ENCODE measurements around the gene XRCC3.

Gene XRCC3

DNA sequence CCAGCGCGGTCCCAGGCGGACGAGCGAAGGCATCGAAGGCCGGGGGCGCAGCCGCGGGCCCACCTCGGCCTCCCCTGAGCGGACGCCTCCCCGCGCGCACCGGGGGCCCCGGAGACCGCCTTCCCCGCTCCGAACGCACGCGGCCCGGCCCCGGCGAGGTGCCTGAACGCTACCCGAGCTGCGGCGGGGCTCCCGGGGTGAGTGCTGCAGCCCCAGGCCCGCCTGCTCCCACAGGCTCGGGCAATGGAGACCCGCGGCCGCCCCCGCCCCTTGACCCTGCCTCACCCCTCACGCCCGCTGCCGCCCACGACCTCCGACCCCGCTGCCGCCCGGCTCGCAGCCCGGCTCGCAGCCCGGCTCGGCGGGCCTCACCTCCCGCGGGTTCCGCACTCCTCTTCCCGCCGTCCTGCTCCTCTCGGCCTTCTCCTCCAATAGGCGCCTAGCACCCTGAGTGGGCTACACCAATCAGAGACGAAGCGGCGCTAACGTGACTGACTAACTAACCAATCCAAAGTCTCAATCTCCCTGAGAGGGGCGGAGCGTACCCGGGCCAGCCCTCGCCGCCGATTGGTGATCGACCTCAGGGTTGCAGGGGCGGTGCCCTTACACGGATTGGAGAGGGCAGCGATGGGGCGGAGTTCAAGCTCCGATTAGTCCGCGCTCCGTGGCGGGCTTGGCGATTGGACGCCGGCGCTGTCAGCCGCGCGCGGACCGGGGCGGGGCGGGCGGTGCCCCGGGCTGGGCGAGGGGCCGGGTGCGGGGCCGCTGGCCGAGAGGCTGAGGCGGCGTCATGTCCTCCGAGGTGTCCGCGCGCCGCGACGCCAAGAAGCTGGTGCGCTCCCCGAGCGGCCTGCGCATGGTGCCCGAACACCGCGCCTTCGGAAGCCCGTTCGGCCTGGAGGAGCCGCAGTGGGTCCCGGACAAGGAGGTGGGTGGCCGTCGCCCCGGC lies at the start of gene XRCC3, which contains the start of gene ZFYVE21:
TSS of gene XRCC3 (minus strand) at position 400 of the 949 bp plus-strand sequence. CDS start 4,364 bp downstream, outside the sequence.
TSS of gene ZFYVE21 (plus strand) at position 759 of the 949 bp plus-strand sequence. CDS start at position 791, 32 bp downstream.
- peak; percentile 100 for DNase-seq

DNA sequence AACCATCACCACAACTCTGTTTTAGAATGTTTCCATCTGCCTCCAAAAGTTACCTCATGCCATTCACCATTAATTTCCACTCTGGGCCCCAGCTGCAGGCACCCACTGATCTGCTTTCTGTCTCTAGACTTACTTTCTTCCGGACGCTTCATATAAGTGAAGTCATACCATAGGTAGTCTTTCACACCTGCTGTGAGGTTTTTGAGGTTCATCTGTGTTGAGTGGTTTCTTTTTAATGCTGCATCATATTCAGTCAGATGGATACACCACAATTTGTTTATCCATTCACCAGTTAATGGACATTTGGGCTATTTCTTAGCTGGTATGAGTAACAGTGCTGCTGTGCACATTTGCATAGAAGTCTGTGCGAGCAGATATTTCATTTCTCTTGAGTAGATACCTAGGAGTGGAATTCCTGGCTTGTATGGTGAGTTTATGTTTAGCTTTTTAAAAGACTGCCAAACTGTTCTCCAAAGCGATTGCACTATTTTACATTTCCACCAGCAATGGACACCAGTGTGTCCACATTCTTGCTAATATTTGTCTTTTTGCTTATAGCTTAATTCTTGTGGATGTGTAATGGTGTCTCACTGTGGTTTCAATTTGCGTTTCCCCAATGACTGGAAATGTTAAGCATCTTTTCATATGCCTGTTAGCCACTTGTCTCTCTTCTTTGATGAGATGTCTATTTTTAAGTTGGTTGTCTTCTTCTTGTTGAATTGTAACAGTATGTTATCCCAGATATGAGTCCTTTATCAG lies 48.7 kb upstream of the XRCC3 start:
- DNase-seq, result no peak

DNA sequence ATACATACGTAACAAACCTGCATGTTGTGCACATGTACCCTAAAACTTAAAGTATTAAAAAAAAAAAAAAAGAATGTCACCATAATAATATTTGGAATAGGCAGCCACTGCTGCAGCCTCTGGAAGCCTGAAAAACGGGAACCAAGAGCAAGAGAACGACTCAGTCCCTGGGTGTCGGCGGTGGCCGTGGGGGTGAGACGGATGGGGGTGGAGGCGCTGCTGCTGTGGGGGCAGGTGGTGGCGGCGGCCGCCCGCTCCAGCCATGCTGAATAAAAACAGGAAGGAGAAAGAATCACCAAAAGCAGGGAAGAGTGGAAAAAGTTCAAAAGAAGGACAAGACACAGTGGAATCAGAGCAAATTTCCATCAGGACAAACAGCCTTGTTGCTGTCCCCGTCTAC lies 47.3 kb upstream of the XRCC3 start:
- no peak for DNase-seq

DNA sequence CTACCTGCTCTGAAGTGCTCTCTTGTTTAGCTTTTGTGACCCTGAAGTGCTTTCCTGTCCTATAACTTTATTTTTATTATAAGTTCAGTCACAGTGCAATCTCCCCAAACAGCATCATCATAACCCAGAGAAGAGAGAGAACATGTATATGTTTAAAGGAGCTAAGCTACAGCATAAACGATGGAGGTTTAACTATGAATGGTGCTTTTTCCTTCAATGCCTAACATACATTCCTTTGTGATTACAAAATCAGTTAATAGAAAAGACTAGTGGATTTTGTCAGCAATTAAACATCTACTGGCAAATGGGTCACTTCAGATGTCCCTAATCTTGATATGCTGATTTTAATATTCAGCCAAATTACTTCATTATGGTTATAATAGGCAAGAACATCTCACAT lies 46.8 kb upstream of the XRCC3 start:
- DNase-seq, result no peak

DNA sequence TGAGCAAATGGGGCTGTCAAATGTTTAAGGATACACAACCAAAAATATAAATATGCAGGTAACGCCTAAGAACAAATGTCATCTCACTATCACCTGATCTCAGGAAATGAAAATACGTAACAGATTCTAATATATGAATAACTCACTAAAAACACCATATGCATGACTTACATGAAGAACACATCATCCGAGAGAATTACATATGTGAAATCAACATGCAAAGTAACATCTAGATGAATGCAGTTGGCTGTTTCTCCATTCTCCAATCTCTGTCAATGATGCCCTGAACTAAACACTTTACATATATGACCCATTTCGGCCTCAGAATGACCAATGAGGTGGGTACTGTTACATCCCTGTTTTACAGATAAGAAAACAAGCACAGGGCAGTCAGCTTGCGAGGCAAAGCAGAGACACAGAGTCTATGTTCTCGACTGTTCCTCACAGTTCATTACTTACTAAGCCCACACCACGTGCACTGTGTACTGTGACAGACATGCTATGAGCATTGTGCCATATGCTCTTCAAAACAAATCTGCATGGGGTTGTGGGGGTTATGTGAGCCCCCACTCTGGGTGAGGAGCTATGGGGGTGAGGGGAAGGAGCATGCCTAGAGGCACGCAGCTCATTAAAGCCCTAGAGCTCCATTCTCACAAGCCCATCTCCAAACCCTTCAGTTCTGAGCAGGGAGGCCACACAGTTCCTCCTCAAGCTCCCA lies 43.0 kb upstream of the XRCC3 start:
- DNase-seq, result no peak

DNA sequence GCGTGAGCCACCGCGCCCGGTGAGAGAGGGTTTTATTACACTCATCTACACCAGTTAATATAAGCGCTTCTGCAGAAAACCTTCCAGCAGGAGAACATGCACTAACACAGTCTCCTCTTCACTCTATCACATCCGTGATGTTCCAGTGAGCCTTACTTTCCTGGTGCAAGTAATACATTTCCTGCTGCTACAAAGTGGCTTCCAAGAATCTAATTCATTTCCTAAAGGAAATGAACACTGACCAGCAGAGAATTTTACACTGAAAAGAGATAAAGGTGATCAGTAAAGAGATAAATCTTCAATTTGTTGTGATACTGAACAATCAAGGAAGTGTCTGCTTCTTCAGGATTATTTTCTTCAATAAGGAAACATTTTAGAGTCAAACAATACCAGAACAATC lies 39.8 kb upstream of the XRCC3 start:
- DNase-seq, result no peak

DNA sequence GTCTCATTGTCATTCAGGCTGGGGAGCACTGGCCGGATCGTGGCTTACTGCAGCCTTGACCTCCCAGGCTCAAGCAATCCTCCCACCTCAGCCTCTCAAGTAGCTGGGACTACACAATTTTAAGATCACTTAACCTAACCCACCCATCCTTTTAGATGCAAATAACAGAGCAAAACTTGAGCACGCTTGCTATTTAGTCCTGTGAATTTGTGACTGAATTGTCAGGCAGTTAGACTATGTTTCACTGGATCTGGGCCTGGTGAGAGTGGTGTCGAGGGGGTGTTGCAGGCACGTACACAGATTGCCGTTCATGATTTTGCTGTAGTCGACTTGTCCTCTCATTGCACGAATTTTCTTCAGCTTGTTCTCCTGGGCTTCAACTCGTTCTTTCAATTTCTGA lies 38.5 kb upstream of the XRCC3 start:
- DNase-seq, result no peak

DNA sequence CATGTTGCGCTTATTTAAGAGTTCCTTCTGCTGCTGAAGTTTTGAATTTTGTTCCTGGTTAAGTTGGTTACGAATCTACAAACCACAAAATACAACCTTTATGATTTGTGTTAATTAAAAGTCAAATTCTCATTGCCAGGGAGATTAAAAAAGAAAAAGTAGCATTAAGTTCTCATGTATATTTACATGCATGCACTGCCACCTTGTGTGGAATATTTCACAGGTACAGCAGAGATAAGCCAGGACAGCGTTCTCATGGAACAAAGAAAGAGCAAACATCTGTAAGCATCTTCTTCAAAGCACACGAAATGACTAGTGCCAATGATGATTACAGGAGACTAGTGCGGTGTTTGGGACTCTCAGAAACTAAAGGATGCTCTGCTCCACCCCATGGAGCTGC lies 34.6 kb upstream of the XRCC3 start:
- DNase-seq, result no peak

DNA sequence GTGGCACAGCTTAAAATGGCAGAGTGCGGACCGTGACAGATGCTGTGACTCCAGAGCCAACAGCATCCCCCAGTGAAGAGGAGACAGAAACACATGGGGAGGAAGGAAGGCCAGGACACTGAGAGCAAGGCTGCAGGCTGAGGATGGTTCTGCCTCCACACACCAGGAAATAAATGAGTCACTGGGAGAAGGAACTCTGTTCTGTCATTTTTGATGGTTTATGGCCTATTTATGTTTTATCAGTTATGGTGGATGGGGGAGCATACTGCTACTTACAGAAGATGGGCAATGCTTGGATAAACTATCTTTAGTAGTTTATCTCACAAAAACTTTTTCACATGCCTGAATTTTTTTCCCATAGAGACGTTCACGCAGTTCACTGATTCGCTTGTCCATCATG lies 34.2 kb upstream of the XRCC3 start:
- no peak for DNase-seq

DNA sequence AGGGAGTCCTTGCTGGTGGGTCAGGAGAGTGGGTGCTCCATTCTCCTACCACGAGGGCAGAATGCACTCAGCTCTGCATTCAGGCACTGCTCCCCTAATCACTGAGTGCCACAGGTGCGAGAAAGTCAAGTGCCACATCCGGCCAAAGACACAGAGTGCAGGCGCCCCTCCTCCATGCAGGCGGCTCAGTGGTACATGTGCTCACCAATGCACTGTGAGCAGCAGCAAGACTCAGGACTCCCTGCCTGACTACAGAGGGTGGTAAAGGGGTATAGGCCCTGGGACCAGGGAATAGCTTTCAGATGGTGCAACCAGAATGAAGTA lies 33.2 kb upstream of the XRCC3 start:
- DNase-seq, result no peak

DNA sequence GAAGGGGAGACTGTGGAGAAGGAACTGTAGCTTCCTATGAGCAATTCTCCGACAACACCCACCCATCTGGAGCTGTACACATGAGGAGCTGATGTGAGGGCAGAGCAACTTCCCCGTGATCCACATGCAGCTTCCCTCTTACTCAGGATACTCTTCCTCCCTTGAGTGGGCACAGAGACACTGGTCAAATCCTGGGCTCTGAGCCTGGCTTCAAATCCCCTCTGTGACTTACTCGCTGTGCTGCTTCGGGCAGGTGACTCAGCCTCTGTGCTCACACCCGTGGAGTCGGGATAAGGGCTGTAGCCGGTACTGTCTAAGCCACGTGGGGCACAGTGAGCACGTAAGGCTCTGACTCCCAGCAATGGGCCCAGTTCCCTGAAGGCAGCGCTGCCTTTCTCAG lies 31.4 kb upstream of the XRCC3 start:
- DNase-seq, result no peak

DNA sequence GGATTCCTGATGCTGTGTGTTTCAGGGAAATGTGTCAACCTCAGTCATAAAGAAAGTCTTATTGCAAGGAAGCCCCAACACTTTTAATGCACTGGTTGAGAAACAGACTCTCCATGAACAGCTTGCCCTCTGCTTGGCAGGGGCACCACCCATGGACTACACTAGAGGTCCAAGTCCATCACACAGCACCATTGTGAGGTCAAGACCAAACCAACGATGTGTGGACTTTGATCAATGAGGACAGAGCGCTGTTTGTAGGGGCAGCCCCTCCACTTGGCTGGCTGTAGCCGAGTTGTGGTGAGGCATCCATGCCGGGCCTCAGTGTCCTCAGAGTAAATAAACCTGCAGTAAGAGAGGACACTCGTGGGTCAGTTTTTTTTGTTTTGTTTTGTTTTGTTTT lies 30.2 kb upstream of the XRCC3 start:
- DNase-seq, result no peak

DNA sequence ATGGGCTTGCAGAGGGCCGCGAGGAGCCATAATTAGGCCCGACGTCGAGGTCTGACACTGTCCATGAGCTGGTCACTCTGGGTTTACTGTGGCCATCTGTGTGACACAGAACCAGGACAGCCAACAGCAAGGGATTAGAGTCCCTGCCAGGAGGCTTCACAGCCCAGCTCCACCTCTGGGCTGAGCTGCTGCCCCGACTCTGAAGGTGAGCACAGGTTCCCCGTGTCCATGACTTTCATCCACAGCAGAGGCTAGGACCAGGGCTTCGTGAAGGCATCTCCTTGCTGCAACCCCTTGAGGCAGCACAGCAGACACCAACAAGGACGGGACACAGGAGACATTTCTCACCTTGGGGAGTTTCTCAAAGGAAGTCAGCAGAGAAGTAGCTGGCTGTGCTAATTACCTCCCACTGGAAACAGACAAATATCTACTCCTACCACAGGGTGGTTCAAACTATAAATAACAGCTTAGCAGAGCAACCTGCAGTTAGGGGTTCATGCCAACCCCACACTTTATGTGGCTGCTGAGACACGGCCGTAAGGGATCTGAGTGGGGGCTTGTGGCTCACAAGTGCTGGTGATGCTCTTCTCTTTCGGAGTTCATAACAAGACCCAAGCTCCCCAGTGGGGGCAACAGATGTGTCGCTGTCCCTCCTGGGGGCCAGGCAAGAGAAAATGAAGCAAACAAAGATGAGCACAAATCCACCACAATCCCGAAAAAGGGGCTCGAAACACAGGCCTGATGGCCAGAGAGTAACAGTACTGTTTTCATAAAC lies 29.6 kb upstream of the XRCC3 start:
- DNase-seq, result no peak

DNA sequence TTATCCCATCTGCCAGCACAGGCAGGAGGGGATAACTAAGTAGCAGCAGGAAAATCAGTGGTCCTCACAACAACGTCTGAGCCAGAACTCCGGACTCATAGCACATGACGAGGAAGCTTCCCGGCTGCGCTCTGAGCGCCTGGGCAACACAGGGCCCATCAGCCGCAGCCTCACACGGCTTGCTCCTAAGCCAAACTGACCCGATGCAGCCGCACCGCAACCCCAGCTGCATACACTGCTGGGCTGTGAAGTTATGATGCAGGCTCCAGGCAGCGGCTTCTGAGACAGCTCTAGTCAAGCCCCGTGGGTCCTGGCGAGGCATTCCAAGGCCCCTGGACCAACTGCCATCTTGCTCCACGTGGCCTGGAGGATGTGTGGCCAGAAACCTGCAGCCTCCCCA lies 28.4 kb upstream of the XRCC3 start:
- DNase-seq, result no peak

DNA sequence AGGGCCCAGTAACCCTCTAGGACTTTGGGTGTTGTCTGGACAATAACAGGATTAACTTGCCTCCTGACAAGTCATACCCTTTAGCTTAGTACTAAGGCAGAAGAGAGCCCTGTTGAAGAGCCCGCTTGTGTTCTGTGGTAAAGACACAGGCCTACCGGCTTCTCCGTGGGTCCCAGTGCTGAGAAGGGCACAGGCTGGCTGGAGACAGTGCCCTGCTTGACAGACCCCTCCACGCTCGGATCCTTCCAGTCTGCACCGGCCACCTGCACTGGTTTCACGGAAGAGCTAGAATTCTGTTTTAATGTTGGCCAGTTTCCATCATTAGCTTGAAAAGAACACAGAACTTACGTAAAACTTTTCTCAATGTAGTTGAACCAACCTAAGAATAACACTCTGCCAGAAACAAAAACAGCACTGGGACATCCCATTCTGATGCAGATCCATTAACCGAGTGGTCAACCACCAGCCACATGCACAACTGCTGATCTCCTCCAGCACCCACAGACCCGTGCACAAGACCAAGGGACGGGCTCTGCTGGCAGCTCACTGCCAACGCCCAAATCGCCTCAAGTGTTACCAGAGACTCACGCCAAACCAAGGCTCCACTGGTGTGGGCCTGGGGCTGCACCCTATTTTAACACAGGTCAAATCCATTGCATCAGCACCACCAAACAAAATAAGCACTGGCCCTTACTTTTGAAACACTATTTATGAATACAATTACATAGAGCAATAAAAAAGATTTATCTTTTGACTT lies 27.4 kb upstream of the XRCC3 start:
- DNase-seq, result no peak

DNA sequence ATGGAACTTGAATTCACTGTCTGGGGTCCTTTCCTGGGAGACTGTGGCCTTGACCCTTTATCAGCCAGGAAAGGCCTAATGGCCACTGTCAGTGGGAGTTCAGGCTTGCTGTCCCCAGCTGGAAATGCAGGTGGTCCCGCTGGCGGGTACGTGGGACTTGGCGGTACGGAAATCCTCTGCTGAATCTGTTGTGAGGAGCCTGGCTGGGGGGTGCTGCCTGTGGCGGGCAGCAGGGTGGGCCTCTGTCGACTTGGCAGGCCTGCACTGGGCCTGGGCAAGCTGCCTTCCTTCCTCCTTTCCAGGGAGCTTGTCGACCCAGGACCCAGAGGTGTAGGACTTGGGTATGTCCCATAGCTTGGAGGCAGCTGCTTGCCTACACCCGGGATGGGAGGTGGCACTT lies 26.6 kb upstream of the XRCC3 start:
- DNase-seq, result no peak

DNA sequence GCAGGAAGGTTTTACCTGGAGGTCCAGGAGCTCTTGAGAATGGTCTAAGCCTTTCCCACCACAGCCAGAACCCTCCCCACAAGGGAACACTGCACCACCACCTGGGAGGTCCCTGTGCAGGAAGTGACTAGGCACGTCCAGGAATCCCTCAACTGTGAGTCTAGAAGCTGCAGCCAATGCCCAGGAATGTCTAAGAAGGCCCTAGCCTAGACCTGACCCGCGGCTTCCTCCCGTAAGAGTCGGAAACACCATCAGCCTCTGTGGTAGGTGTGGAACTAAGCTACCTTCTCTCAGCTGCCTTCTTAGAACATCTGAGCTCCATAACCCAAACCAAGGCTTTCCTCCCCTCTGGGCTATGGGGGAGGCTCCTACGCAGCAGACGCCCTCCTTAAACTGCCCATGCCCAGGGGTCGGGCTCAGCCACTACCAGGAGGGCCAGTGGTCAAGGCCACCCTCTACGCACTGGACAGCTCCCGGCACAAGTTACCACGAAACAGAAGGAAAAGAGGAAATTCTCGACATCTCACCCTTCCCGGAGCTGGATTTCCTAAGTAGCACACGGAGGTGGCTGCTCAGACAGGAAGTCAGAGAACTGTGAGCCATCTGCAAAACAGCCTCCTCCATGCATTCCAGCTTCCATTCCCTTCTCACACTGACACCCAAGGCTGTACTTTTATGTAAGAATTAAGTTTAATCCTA lies 25.9 kb upstream of the XRCC3 start:
- DNase-seq, result no peak

DNA sequence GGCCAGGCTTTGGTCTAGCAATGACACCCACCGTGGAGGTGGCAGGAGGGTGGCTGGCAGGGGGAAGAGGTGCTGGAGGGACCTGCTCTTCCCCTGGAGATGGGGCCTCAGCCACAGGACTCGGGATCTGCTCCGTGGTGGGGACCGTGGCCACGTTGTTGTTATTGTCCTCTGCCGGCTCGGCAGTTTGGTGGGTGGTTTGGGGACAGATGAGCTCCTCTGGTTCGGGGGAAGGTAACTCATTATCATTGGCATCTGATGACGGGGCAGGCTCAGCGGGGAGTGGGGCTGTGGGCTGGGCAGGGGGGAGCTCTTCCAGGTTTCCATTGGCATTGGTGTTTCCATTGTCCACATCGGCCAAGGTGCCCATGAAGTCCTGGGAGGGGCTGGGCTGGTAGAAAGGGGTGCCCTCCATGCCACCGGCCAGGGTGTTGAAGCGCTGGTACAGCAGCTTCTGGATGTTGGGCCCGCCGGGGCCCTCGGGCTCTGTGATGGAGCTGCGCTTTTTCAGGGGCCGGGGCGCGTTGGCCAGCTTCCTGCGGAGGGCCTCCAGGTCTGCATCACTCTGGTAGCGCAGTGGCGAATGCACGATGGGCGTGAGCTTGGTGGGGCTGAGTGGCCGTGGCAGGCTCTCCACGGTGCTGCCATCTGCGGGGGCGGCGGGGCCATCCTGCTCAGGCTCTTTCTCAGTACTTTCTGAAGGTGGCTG lies 24.7 kb upstream of the XRCC3 start:
- DNase-seq, result no peak

DNA sequence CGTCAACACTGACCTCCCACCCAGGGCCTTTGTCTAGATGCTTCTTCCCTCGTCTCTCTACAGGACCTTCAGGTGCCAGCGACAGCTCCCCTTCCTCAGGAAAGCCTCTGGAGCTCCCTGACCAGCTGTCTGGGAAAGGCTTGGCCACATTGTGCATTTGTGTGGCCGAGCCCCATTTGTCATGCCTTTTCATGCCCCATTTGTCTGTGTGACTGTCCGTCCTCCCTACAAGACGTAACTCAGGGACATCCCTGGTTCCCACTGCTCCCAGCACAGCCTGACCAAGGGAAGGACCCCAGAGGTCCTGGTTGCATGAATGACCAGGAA lies 24.2 kb upstream of the XRCC3 start:
- DNase-seq, result no peak

DNA sequence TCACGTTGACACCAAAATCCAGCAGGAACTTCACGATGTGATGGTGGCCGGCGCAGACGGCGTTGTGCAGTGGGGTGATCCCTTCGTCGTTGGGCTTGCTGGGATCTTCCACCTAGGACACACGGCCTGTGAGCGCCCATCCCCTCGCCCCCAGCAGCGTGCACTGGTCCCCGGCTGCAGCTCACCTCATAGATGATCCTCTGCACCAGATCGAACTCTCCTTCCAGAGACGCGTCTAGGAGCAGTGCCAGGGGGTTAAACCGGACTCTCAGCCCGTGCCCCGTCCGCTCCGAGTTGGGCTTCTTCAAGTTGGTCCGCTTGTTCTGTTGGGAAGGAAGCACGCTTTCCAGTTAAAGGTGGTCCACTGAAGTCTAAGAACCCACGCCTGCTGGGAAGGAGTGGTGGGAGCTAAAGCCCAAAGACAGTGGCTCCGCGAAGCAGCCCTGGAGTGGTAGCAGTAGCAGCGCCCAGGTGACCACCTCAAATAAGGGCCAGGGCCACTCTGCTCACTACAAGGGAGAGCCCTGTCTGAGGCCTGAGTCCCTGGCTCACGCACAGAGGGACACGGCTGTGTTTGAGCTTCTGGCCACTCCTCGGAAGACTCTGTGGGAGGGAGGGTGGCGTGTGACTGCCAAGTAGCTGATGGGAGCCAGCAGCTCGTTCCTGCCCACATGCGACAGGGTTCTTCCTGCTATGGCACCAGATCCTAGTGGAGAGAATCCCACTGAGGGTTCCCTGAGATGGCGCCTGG lies 23.6 kb upstream of the XRCC3 start:
- DNase-seq, result no peak

Measured in NCI-H1694 treated with DMSO at 0.1 percent for 48 hours (cell line).